ENCODE measurements around the gene EPB42. TPM values are rescaled to one million over a fixed set of nuclear protein-coding genes. Genes with fewer than 3 reads are reported as not detected.
"Not testable (repeated sequence)": the region's sequence is repeated elsewhere in the genome, so short reads cannot be mapped to it uniquely, and the experiment has no call there.

EPB42 gene
- total and polyA plus RNA-seq, 8 donors, result 1.1 to 5.3 (median 3.5) TPM; not detected in 2

GRCh38 chr15:43169888-43170287 lies 50.9 kb downstream of the EPB42 start:
- Histone ChIP-seq H3K36me3 (peaks cover 0 to 78% of the 10 kb centered on the region in 2 donors), H3K27me3 (no peaks in the 10 kb centered on the region), H3K9me3 (no peaks in the 10 kb centered on the region), H3K4me1 (no peaks in the 10 kb centered on the region), H3K27ac (no peak overlapping the region), H3K4me3 (no peak overlapping the region)
- no peak for ATAC-seq
- DNase-seq, result no peak
- TF ChIP-seq, protein P1, sequence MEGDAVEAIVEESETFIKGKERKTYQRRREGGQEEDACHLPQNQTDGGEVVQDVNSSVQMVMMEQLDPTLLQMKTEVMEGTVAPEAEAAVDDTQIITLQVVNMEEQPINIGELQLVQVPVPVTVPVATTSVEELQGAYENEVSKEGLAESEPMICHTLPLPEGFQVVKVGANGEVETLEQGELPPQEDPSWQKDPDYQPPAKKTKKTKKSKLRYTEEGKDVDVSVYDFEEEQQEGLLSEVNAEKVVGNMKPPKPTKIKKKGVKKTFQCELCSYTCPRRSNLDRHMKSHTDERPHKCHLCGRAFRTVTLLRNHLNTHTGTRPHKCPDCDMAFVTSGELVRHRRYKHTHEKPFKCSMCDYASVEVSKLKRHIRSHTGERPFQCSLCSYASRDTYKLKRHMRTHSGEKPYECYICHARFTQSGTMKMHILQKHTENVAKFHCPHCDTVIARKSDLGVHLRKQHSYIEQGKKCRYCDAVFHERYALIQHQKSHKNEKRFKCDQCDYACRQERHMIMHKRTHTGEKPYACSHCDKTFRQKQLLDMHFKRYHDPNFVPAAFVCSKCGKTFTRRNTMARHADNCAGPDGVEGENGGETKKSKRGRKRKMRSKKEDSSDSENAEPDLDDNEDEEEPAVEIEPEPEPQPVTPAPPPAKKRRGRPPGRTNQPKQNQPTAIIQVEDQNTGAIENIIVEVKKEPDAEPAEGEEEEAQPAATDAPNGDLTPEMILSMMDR (IDR thresholded peaks at IDR 0.05), result no peak
- intact Hi-C loops (cut with DNase I), result no loop called here

DNA sequence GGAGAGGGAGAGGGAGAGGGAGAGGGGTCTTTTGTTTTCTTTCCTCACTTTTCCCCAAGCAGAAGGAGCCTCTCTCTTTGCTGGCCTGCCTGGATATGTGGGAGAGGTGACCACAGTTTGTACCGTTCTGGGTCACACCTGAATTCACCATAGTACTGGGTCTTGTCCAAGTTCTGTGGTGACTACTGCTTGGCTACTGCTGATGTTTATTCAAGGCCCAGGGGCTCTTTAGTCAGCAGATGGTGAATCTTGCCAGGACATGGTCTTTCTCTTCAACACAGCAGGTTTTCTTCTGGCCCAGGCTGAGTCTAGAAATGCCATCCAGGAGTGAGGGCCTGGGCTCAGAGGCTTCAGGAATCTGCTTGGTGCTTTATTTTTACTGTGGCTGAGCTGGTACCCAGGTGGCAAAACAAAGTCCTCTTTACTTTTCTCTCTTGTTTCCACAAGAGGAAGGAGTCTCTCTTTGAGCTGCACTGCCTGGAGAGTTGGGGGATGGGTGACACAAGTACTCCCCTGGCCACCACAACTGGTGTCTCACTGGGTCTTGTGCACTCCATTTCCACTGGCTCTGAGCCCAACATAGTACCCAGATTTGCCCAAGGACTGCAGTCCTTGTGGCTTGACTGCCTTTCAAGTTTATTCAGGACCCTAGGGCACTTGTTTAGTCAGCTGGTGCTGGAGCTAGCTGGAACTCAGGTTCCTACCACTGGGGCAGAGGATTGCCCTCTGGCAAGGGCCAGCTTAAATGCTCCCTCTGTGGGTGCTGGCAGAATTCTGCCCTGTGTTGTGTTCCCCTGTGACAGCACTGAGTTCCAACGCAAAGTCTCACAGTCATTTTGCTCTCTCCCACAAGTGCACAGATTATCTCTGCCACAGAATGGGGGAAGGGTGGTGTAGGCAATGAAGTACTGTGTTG lies 52.4 kb downstream of the EPB42 start:
- H3K4me3 ChIP-seq, result no peak overlapping the region
- H3K27ac ChIP-seq, result no peak overlapping the region
- DNase-seq (peak in 1 of 4 donors; percentile 51), ATAC-seq (peak; percentile 76)
- intact Hi-C loops (cut with DNase I), result no loop called here
- TF ChIP-seq, protein P1 (IDR thresholded peaks at IDR 0.05), result no peak
- no peaks in the 10 kb centered on the region for H3K9me3 ChIP-seq
- no peaks in the 10 kb centered on the region for H3K4me1 ChIP-seq
- peaks cover 0 to 78% of the 10 kb centered on the region in 2 donors for H3K36me3 ChIP-seq
- no peaks in the 10 kb centered on the region for H3K27me3 ChIP-seq

DNA sequence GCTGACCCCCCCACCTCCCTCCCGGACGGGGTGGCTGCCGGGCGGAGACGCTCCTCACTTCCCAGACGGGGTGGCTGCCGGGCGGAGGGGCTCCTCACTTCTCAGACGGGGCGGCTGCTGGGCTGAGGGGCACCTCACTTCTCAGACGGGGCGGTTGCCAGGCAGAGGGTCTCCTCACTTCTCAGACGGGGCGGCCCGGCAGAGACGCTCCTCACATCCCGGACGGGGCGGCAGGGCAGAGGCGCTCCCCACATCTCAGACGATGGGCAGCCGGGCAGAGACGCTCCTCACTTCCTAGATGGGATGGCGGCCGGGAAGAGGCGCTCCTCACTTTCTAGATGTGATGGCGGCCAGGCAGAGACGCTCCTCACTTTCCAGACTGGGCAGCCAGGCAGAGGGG lies 53.6 kb downstream of the EPB42 start:
- ATAC-seq, result not testable (repeated sequence)

GRCh38 chr15:43165801-43166325 lies 55.0 kb downstream of the EPB42 start:
- H3K4me1 ChIP-seq, result no peaks in the 10 kb centered on the region
- ATAC-seq (no peak), DNase-seq (no peak)
- no peaks in the 10 kb centered on the region for H3K27me3 ChIP-seq
- H3K27ac ChIP-seq, result no peak overlapping the region
- intact Hi-C loops (cut with DNase I), result no loop called here
- peaks cover 0 to 77% of the 10 kb centered on the region in 2 donors for H3K36me3 ChIP-seq
- H3K4me3 ChIP-seq, result no peak overlapping the region
- H3K9me3 ChIP-seq, result no peaks in the 10 kb centered on the region
- TF ChIP-seq, protein P1 (IDR thresholded peaks at IDR 0.05), result no peak

More for the DNA sequence above, 53.6 kb downstream of the EPB42 start:
- H3K27ac ChIP-seq; H3K4me1 ChIP-seq; DNase-seq; H3K27me3 ChIP-seq; H3K4me3 ChIP-seq; H3K9me3 ChIP-seq; intact Hi-C loops (cut with DNase I): not testable (repeated sequence)
- peaks cover 0 to 77% of the 10 kb centered on the region in 2 donors for H3K36me3 ChIP-seq

DNA sequence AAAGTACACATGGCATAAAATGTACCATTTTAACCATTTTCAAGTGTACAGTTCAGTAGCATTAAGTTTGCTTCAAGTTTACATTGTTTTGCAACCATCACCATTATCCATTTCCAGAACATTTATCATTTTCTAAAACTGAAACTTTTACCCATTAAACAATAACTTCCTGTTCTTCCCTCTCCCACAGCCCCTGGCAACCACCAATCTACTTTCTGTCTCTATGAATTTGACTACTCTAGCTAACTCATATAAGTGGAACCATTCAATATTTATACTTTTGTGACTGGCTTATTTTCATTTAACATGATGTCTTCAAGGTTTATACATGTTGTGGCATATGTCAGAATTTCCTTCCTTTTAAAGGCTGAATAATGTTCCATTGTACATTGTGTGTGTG lies 67.5 kb downstream of the EPB42 start:
- peaks cover 0 to 89% of the 10 kb centered on the region in 2 donors for H3K36me3 ChIP-seq
- intact Hi-C loops (cut with DNase I), result no loop called here
- no peaks in the 10 kb centered on the region for H3K9me3 ChIP-seq

More for the DNA sequence above, 67.5 kb downstream of the EPB42 start:
- DNase-seq, result no peak
- no peak overlapping the region for H3K4me3 ChIP-seq
- H3K27me3 ChIP-seq, result no peaks in the 10 kb centered on the region
- no peak overlapping the region for H3K27ac ChIP-seq
- TF ChIP-seq, protein P1 (IDR thresholded peaks at IDR 0.05), result no peak
- no peak for ATAC-seq
- no peaks in the 10 kb centered on the region for H3K4me1 ChIP-seq

All from left lung (tissue), 10 donors.